ENCODE measurements around the gene NOTCH3. TPM values are rescaled to one million over a fixed set of nuclear protein-coding genes. Genes with fewer than 3 reads are reported as not detected.

The NOTCH3 gene
- total RNA-seq, 1 experiment from 2014 or later, result 153 TPM

GRCh38 chr19:15212711-15213110, 11.9 kb upstream of the NOTCH3 start:
- Mint-ChIP-seq H3K4me3 (no peak overlapping the region), H3K27me3 (ENCODE audit: low read depth) (no peaks in the 10 kb centered on the region), H3K27ac (no peak overlapping the region), H3K4me1 (no peaks in the 10 kb centered on the region), H3K36me3 (no peaks in the 10 kb centered on the region), H3K9me3 (no peaks in the 10 kb centered on the region)
- ATAC-seq (no peak), DNase-seq (ENCODE audit: low spot score) (no peak)
- POLR2A ChIA-PET, result no interaction called here
- no peak for TF ChIP-seq SOX15 (CRISPR knock-in tag; IDR thresholded peaks at IDR 0.05)
- no peak for TF ChIP-seq E2F5 (CRISPR knock-in tag; IDR thresholded peaks at IDR 0.05)
- TF ChIP-seq, protein P1, sequence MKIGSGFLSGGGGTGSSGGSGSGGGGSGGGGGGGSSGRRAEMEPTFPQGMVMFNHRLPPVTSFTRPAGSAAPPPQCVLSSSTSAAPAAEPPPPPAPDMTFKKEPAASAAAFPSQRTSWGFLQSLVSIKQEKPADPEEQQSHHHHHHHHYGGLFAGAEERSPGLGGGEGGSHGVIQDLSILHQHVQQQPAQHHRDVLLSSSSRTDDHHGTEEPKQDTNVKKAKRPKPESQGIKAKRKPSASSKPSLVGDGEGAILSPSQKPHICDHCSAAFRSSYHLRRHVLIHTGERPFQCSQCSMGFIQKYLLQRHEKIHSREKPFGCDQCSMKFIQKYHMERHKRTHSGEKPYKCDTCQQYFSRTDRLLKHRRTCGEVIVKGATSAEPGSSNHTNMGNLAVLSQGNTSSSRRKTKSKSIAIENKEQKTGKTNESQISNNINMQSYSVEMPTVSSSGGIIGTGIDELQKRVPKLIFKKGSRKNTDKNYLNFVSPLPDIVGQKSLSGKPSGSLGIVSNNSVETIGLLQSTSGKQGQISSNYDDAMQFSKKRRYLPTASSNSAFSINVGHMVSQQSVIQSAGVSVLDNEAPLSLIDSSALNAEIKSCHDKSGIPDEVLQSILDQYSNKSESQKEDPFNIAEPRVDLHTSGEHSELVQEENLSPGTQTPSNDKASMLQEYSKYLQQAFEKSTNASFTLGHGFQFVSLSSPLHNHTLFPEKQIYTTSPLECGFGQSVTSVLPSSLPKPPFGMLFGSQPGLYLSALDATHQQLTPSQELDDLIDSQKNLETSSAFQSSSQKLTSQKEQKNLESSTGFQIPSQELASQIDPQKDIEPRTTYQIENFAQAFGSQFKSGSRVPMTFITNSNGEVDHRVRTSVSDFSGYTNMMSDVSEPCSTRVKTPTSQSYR (CRISPR knock-in tag; IDR thresholded peaks at IDR 0.05), result no peak
- TF ChIP-seq OVOL2 (CRISPR knock-in tag; IDR thresholded peaks at IDR 0.05; ENCODE audit: borderline replicate concordance), result no peak
- no peak for TF ChIP-seq MXD4 (CRISPR knock-in tag; IDR thresholded peaks at IDR 0.05; ENCODE audit: borderline replicate concordance)
- TF ChIP-seq, protein P2, sequence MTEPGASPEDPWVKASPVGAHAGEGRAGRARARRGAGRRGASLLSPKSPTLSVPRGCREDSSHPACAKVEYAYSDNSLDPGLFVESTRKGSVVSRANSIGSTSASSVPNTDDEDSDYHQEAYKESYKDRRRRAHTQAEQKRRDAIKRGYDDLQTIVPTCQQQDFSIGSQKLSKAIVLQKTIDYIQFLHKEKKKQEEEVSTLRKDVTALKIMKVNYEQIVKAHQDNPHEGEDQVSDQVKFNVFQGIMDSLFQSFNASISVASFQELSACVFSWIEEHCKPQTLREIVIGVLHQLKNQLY (CRISPR knock-in tag; IDR thresholded peaks at IDR 0.05), result no peak
- CTCF ChIA-PET, result interaction anchor here (1.3 kb wide), 1 partner anchor 35 kb away, joined by 3 read pairs; no protein-coding TSS in a partner anchor

GRCh38 chr19:15210323-15210781, 9.6 kb upstream of the NOTCH3 start:
- Mint-ChIP-seq H3K9me3 (peaks cover 4% of the 10 kb centered on the region), H3K36me3 (no peaks in the 10 kb centered on the region), H3K27ac (no peak overlapping the region), H3K4me1 (no peaks in the 10 kb centered on the region), H3K4me3 (no peak overlapping the region), H3K27me3 (ENCODE audit: low read depth) (peaks cover 8% of the 10 kb centered on the region)
- ChIA-PET CTCF (no interaction called here), POLR2A (interaction anchor here (0.7 to 0.9 kb wide), 2 partner anchors 60 to 109 kb away, joined by 3 to 4 read pairs; no protein-coding TSS in a partner anchor)
- ATAC-seq (no peak), DNase-seq (ENCODE audit: low spot score) (no peak)
- TF ChIP-seq TP53 (CRISPR knock-in tag; IDR thresholded peaks at IDR 0.05) (no peak), ZNF317 (CRISPR knock-in tag; IDR thresholded peaks at IDR 0.05; ENCODE audit: borderline replicate concordance, low read depth) (no peak), ZBTB43 (CRISPR knock-in tag; IDR thresholded peaks at IDR 0.05) (no peak), NFATC4 (CRISPR knock-in tag; IDR thresholded peaks at IDR 0.05) (no peak), ZNF396 (CRISPR knock-in tag; IDR thresholded peaks at IDR 0.05; ENCODE audit: borderline replicate concordance) (no peak), ZNF671 (CRISPR knock-in tag; IDR thresholded peaks at IDR 0.05) (no peak), E2F4 (CRISPR knock-in tag; IDR thresholded peaks at IDR 0.05; ENCODE audit: borderline replicate concordance, low read depth) (no peak)
- TF ChIP-seq, protein P1 (CRISPR knock-in tag; IDR thresholded peaks at IDR 0.05), result no peak
- TF ChIP-seq, protein P3, sequence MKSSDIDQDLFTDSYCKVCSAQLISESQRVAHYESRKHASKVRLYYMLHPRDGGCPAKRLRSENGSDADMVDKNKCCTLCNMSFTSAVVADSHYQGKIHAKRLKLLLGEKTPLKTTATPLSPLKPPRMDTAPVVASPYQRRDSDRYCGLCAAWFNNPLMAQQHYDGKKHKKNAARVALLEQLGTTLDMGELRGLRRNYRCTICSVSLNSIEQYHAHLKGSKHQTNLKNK (CRISPR knock-in tag; IDR thresholded peaks at IDR 0.05), result no peak
- TF ChIP-seq, protein P4, sequence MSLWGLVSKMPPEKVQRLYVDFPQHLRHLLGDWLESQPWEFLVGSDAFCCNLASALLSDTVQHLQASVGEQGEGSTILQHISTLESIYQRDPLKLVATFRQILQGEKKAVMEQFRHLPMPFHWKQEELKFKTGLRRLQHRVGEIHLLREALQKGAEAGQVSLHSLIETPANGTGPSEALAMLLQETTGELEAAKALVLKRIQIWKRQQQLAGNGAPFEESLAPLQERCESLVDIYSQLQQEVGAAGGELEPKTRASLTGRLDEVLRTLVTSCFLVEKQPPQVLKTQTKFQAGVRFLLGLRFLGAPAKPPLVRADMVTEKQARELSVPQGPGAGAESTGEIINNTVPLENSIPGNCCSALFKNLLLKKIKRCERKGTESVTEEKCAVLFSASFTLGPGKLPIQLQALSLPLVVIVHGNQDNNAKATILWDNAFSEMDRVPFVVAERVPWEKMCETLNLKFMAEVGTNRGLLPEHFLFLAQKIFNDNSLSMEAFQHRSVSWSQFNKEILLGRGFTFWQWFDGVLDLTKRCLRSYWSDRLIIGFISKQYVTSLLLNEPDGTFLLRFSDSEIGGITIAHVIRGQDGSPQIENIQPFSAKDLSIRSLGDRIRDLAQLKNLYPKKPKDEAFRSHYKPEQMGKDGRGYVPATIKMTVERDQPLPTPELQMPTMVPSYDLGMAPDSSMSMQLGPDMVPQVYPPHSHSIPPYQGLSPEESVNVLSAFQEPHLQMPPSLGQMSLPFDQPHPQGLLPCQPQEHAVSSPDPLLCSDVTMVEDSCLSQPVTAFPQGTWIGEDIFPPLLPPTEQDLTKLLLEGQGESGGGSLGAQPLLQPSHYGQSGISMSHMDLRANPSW (CRISPR knock-in tag; conservative IDR thresholded peaks at IDR 0.05; ENCODE audit: low read depth), result no peak
- TF ChIP-seq, protein P2 (CRISPR knock-in tag; IDR thresholded peaks at IDR 0.05), result no peak
- TF ChIP-seq, protein P5, sequence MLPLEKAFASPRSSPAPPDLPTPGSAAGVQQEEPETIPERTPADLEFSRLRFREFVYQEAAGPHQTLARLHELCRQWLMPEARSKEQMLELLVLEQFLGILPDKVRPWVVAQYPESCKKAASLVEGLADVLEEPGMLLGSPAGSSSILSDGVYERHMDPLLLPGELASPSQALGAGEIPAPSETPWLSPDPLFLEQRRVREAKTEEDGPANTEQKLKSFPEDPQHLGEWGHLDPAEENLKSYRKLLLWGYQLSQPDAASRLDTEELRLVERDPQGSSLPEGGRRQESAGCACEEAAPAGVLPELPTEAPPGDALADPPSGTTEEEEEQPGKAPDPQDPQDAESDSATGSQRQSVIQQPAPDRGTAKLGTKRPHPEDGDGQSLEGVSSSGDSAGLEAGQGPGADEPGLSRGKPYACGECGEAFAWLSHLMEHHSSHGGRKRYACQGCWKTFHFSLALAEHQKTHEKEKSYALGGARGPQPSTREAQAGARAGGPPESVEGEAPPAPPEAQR (CRISPR knock-in tag; IDR thresholded peaks at IDR 0.05), result no peak

All from WTC11 (cell line).